ENCODE measurements around the gene FMO2.

The FMO2 gene

DNA sequence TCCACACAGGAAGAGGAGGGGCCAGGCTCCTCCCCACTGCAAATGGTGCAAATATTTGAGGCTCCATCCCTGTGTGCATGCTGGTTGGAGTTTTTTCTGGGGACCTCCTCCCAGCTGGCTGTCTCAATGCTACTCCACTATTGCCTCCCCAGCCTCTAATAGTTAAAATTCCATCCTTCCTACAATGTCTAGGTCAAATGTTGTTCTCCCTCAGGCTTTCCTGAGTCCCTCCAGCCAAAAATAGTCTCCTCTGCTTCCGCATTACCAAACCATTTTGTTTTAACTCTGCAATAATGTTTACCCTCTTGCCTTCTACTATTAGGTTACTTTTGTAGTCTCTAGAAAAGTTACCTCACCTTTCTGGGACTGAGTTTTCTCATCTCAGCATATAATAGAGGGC is 33.6 kb downstream of the FMO2 start:
- Mint-ChIP-seq H3K27me3 (ENCODE audit: low read depth, poor library complexity) (peaks cover 2% of the 10 kb centered on the region), H3K27ac (no peak overlapping the region), H3K36me3 (ENCODE audit: low read depth) (no peaks in the 10 kb centered on the region), H3K4me1 (peaks cover 50% of the 10 kb centered on the region), H3K4me3 (no peak overlapping the region), H3K9me3 (peaks cover 20% of the 10 kb centered on the region)
- TF ChIP-seq, protein P1, sequence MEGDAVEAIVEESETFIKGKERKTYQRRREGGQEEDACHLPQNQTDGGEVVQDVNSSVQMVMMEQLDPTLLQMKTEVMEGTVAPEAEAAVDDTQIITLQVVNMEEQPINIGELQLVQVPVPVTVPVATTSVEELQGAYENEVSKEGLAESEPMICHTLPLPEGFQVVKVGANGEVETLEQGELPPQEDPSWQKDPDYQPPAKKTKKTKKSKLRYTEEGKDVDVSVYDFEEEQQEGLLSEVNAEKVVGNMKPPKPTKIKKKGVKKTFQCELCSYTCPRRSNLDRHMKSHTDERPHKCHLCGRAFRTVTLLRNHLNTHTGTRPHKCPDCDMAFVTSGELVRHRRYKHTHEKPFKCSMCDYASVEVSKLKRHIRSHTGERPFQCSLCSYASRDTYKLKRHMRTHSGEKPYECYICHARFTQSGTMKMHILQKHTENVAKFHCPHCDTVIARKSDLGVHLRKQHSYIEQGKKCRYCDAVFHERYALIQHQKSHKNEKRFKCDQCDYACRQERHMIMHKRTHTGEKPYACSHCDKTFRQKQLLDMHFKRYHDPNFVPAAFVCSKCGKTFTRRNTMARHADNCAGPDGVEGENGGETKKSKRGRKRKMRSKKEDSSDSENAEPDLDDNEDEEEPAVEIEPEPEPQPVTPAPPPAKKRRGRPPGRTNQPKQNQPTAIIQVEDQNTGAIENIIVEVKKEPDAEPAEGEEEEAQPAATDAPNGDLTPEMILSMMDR (IDR thresholded peaks at IDR 0.05) = no peak
- no peak for DNase-seq

DNA sequence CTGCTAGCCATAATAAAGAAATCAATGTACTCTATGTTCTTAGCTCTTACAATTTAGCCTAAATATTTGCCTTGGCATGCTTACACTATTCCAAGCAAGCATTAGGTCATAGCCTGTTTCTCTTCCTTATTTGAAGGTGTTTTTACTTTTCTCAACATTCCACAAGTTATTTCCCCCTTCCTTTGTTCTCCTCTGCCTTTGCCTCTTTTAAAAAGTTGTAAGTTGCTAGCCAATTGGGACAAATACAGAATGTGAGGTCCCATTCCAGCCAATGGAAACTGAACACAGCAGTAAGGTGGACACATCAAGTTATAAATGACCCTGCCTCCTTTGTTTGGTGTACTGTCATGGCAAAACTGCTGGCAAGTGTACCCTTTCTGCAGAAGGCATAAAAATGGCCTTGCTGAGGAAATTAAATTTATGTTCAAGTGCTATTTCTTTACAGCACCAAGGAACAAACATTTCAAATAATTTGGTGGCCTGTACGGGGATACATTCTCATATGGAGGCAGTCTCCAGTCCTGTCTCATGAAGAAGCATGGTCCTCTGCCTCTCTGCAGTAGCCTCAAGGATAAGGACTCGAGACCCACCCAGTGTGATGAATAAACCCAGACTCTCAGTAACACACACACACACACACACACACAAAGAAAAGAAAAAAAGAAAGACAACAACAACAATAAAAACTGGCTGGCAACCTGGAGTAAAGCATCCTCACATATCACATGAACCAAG is 34.4 kb downstream of the FMO2 start:
- H3K27me3 Mint-ChIP-seq (ENCODE audit: low read depth, poor library complexity) = peaks cover 2% of the 10 kb centered on the region
- no peaks in the 10 kb centered on the region for H3K36me3 Mint-ChIP-seq (ENCODE audit: low read depth)
- H3K4me3 Mint-ChIP-seq = peak overlapping the region; percentile 78
- peaks cover 20% of the 10 kb centered on the region for H3K9me3 Mint-ChIP-seq
- H3K27ac Mint-ChIP-seq = peak overlapping the region; percentile 69
- peaks cover 51% of the 10 kb centered on the region for H3K4me1 Mint-ChIP-seq
- TF ChIP-seq, protein P1 (IDR thresholded peaks at IDR 0.05) = no peak
- no peak for DNase-seq

DNA sequence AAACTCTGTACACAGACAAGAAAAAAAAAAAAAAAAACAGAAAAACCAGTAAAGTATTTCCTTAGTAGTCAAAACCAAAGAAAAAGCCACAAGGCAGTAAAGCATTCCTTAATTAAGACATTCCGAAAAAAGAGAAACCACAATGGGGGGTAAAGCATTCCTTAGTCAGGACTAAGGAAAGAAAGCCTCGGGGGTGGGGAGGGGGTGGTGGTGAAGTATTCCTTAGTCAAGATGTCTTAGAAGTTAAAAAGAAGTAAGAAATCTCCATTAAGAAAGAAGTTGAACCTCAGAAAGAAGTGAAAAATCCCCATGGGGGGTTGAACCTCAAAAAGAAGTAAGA is 35.0 kb downstream of the FMO2 start:
- Mint-ChIP-seq H3K9me3 (peaks cover 20% of the 10 kb centered on the region), H3K4me3 (peak overlapping the region; percentile 78), H3K27ac (peak overlapping the region; percentile 2), H3K36me3 (ENCODE audit: low read depth) (no peaks in the 10 kb centered on the region), H3K4me1 (peaks cover 52% of the 10 kb centered on the region), H3K27me3 (ENCODE audit: low read depth, poor library complexity) (peaks cover 2% of the 10 kb centered on the region)
- DNase-seq = no peak
- TF ChIP-seq, protein P1 (IDR thresholded peaks at IDR 0.05) = no peak

DNA sequence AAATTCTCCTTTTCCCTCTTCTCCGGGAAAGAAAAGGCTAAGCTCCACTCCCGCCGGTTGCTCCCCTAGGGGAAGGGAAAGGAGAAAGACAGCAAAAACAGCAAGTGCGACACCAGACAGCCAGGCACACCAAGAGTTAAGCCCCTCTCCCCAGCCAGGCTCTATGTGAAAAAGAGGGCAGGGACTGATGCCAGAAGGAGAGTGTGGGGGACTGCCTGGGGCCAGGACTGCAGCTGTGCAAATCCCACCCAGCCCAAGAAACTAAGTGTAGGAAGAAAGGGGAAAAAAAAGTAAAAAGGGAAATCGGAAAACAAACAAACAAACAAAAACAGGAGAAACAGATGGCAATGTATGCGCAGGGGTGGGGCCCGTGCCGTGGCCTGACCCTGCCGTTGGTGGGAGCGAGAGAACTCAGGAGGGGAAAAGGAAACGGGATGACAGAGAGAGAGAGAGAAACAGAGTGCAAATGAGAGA is 35.5 kb downstream of the FMO2 start:
- H3K4me3 Mint-ChIP-seq = peak overlapping the region; percentile 78
- H3K9me3 Mint-ChIP-seq = peaks cover 20% of the 10 kb centered on the region
- peak; percentile 51 for DNase-seq
- no peaks in the 10 kb centered on the region for H3K36me3 Mint-ChIP-seq (ENCODE audit: low read depth)
- peak overlapping the region; percentile 97 for H3K27ac Mint-ChIP-seq
- H3K27me3 Mint-ChIP-seq (ENCODE audit: low read depth, poor library complexity) = peaks cover 2% of the 10 kb centered on the region
- TF ChIP-seq, protein P1 (IDR thresholded peaks at IDR 0.05) = no peak
- H3K4me1 Mint-ChIP-seq = peaks cover 52% of the 10 kb centered on the region

DNA sequence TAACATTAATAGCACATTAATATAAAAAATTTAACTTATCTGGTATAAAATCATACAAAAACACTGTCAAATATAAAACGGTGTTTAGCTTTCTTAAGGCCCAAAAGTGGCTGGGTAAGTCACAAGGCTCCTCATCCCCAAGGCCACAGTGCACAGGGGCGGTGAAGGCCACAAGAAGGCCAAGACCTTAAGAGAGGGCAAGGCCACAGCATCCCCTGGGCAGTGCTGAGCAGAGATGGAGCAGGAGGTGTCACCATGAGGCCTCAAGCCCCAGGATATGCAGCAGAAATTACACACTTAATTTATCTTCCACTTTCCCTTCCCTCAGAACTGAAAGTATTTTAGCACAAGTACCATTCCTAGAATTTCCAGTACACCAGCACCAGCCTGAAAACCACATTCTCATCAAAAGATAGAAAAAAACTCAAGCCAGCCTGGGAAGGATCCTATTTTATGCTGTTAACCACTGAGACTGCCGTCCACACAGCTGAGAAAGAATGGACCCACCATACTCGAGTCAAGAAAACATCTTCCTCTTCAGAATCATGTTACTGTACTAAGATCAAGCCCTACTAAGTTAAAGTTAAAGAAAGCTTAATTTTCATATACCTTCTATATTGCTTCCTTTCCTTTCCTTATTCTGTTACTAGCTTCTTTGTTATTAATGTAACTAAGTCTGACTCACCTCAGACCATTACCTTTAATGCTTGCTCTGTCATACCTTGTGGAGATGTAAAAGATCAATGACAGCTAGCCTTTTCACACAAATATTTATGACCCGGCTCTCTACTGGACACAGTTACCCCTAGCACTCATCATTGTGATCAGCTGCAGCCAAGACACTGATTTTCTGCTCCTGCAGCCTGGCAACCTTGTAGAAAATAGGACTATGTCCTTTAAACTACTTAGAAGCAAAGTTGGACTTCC is 36.8 kb downstream of the FMO2 start:
- H3K27ac Mint-ChIP-seq = peak overlapping the region; percentile 90
- no peaks in the 10 kb centered on the region for H3K36me3 Mint-ChIP-seq (ENCODE audit: low read depth)
- H3K4me1 Mint-ChIP-seq = peaks cover 52% of the 10 kb centered on the region
- DNase-seq = peak; percentile 9
- H3K27me3 Mint-ChIP-seq (ENCODE audit: low read depth, poor library complexity) = peaks cover 2% of the 10 kb centered on the region
- peaks cover 20% of the 10 kb centered on the region for H3K9me3 Mint-ChIP-seq
- TF ChIP-seq, protein P1 (IDR thresholded peaks at IDR 0.05) = no peak
- peak overlapping the region; percentile 41 for H3K4me3 Mint-ChIP-seq
